ENCODE results near the gene LRRC51.
"Not testable (repeated sequence)": the region's sequence is repeated elsewhere in the genome, so short reads cannot be mapped to it uniquely, and the experiment has no call there.

Gene LRRC51

DNA sequence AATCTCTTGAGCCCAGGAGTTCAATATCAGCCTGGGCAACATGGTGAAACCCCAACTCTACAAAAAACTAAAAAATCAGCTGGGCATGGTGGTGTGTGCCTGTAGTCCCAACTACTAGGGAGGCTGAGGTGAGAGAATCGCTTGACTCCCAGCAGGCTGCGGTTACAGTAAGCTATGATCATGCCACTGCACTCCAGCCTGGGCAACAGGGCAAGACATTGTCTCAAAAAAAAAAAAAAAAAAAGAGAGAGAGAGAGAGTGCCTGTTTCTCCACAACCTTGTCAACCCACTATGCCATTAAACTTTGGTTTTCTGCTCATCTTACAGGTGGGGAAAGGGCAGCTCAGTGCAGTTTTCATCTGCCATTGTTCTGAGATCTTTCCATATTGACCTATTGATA is 60.0 kb downstream of the LRRC51 start:
- Histone ChIP-seq H3K9ac (ENCODE audit: low read length) (no peak overlapping the region), H3K79me2 (ENCODE audit: low read length) (no peaks in the 10 kb centered on the region), H3K9me3 (ENCODE audit: insufficient read depth, low read length) (no peaks in the 10 kb centered on the region), H3K4me2 (ENCODE audit: low read length) (no peak overlapping the region), H3K27ac (ENCODE audit: low read length) (no peak overlapping the region), H3K36me3 (replicated peaks; ENCODE audit: low read depth, low read length) (no peaks in the 10 kb centered on the region), H3K4me1 (ENCODE audit: low read length) (no peaks in the 10 kb centered on the region), H2AFZ (ENCODE audit: low read depth, low read length) (no peak overlapping the region), H3K27me3 (ENCODE audit: low read depth, low read length) (peaks cover 15% of the 10 kb centered on the region), H3K4me3 (ENCODE audit: low read length) (no peak overlapping the region), H4K20me1 (ENCODE audit: insufficient read depth, low read length) (no peaks in the 10 kb centered on the region)
- TF ChIP-seq EZH2phosphoT487 (IDR thresholded peaks at IDR 0.05; ENCODE audit: low read depth), result no peak
- no peak for TF ChIP-seq CTCF (IDR thresholded peaks at IDR 0.05; ENCODE audit: low read depth, low read length)

DNA sequence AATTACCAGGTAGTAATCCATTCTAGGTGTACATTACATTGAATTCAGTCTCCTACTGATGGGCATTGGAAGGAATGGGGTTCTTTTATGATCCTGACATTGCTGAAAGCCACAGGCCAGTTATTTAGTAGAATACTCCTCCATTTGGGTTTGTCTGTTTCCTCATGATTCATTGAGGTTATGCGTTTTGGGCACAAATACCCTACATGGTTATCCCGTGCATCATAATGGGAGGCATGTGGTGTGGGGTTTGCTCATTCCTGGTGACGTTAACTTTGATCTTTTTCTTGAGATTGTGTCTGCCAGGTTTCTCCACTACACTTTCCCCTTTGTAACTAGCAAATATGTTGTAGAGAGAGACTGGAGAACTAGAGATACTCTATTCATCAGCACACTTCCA is 60.4 kb downstream of the LRRC51 start:
- Histone ChIP-seq H3K79me2 (ENCODE audit: low read length) (no peaks in the 10 kb centered on the region), H3K27me3 (ENCODE audit: low read depth, low read length) (peaks cover 15% of the 10 kb centered on the region)

GRCh38 chr11:72142086-72142485 is 61.4 kb downstream of the LRRC51 start:
- H3K36me3 ChIP-seq (replicated peaks; ENCODE audit: low read depth, low read length); H2AFZ ChIP-seq (ENCODE audit: low read depth, low read length); H3K9ac ChIP-seq (ENCODE audit: low read length); H3K4me1 ChIP-seq (ENCODE audit: low read length); H3K9me3 ChIP-seq (ENCODE audit: insufficient read depth, low read length); H4K20me1 ChIP-seq (ENCODE audit: insufficient read depth, low read length); H3K27ac ChIP-seq (ENCODE audit: low read length); H3K79me2 ChIP-seq (ENCODE audit: low read length); H3K4me2 ChIP-seq (ENCODE audit: low read length); H3K4me3 ChIP-seq (ENCODE audit: low read length): not testable (repeated sequence)
- peaks cover 15% of the 10 kb centered on the region for H3K27me3 ChIP-seq (ENCODE audit: low read depth, low read length)

More for the DNA sequence above, 60.4 kb downstream of the LRRC51 start:
- no peak overlapping the region for H3K27ac ChIP-seq (ENCODE audit: low read length)
- no peak overlapping the region for H3K9ac ChIP-seq (ENCODE audit: low read length)
- H3K36me3 ChIP-seq (replicated peaks; ENCODE audit: low read depth, low read length), result no peaks in the 10 kb centered on the region
- H3K9me3 ChIP-seq (ENCODE audit: insufficient read depth, low read length), result no peaks in the 10 kb centered on the region
- TF ChIP-seq EZH2phosphoT487 (IDR thresholded peaks at IDR 0.05; ENCODE audit: low read depth), result no peak
- no peak for TF ChIP-seq CTCF (IDR thresholded peaks at IDR 0.05; ENCODE audit: low read depth, low read length)
- no peak overlapping the region for H3K4me2 ChIP-seq (ENCODE audit: low read length)
- no peak overlapping the region for H3K4me3 ChIP-seq (ENCODE audit: low read length)
- no peak overlapping the region for H2AFZ ChIP-seq (ENCODE audit: low read depth, low read length)
- H4K20me1 ChIP-seq (ENCODE audit: insufficient read depth, low read length), result no peaks in the 10 kb centered on the region
- no peaks in the 10 kb centered on the region for H3K4me1 ChIP-seq (ENCODE audit: low read length)

- H3K9me3 ChIP-seq (ENCODE audit: insufficient read depth, low read length); H3K4me1 ChIP-seq (ENCODE audit: low read length); H4K20me1 ChIP-seq (ENCODE audit: insufficient read depth, low read length); H3K27ac ChIP-seq (ENCODE audit: low read length); H2AFZ ChIP-seq (ENCODE audit: low read depth, low read length); H3K4me3 ChIP-seq (ENCODE audit: low read length); H3K4me2 ChIP-seq (ENCODE audit: low read length); H3K9ac ChIP-seq (ENCODE audit: low read length); H3K36me3 ChIP-seq (replicated peaks; ENCODE audit: low read depth, low read length); H3K79me2 ChIP-seq (ENCODE audit: low read length): not testable (repeated sequence)
- peaks cover 15% of the 10 kb centered on the region for H3K27me3 ChIP-seq (ENCODE audit: low read depth, low read length)
Measured at GRCh38 chr11:72142543-72142942, 61.9 kb downstream of the LRRC51 start.

- Histone ChIP-seq H4K20me1 (ENCODE audit: insufficient read depth, low read length) (no peaks in the 10 kb centered on the region), H2AFZ (ENCODE audit: low read depth, low read length) (no peak overlapping the region), H3K4me3 (ENCODE audit: low read length) (no peak overlapping the region), H3K27ac (ENCODE audit: low read length) (no peak overlapping the region), H3K4me1 (ENCODE audit: low read length) (no peaks in the 10 kb centered on the region), H3K36me3 (replicated peaks; ENCODE audit: low read depth, low read length) (no peaks in the 10 kb centered on the region), H3K4me2 (ENCODE audit: low read length) (no peak overlapping the region), H3K9me3 (ENCODE audit: insufficient read depth, low read length) (no peaks in the 10 kb centered on the region), H3K9ac (ENCODE audit: low read length) (no peak overlapping the region), H3K27me3 (ENCODE audit: low read depth, low read length) (peaks cover 15% of the 10 kb centered on the region), H3K79me2 (ENCODE audit: low read length) (no peaks in the 10 kb centered on the region)
- TF ChIP-seq EZH2phosphoT487 (IDR thresholded peaks at IDR 0.05; ENCODE audit: low read depth), result no peak
- TF ChIP-seq CTCF (IDR thresholded peaks at IDR 0.05; ENCODE audit: low read depth, low read length), result no peak
Measured at GRCh38 chr11:72144807-72145565, 64.3 kb downstream of the LRRC51 start.
